Loucy (cell line): ENCODE results near the gene ADAMTS2.

Experiments
- H2AFZ ChIP-seq: fragments of 200-600 bp; sonication (generic); 2 replicates; pipeline ENCODE4 v1.6.0; 2016; ENCODE audit warnings: antibody characterized with exemption, mild to moderate bottlenecking, low read length, moderate library complexity
- H3F3A ChIP-seq: fragments of 200-600 bp; 2 replicates; pipeline ENCODE4 v1.6.0; 2016; ENCODE audit warnings: antibody characterized with exemption, low read depth, mild to moderate bottlenecking
- H3K27me3 ChIP-seq: fragments of 200-600 bp; sonication (generic); 2 replicates; pipeline ENCODE4 v1.6.1; 2014; ENCODE audit warnings: low read length, mild to moderate bottlenecking; ENCODE audit not compliant: insufficient read depth, poor library complexity, severe bottlenecking
- H3K36me3 ChIP-seq: fragments of 200-600 bp; sonication (generic); 2 replicates; pipeline ENCODE4 v1.6.1; 2016; ENCODE audit warnings: low read length; ENCODE audit not compliant: insufficient read depth
- H3K4me1 ChIP-seq: fragments of 200-600 bp; sonication (generic); 2 replicates; pipeline ENCODE4 v1.5.1; 2014; ENCODE audit warnings: low read length, mild to moderate bottlenecking; ENCODE audit not compliant: insufficient read depth, poor library complexity, severe bottlenecking
- H3K4me2 ChIP-seq: fragments of 200-600 bp; sonication (generic); 2 replicates; pipeline ENCODE4 v1.6.0; 2014; ENCODE audit warnings: antibody characterized with exemption, low read length, low read depth, mild to moderate bottlenecking; ENCODE audit not compliant: poor library complexity, severe bottlenecking
- H3K4me3 ChIP-seq: fragments of 200-600 bp; sonication (generic); 2 replicates; pipeline ENCODE4 v1.5.1; 2014; ENCODE audit warnings: low read length, mild to moderate bottlenecking, mixed read lengths; ENCODE audit not compliant: poor library complexity, severe bottlenecking
- H3K79me2 ChIP-seq: fragments of 200-600 bp; sonication (generic); 2 replicates; pipeline ENCODE4 v1.6.1; 2014; ENCODE audit warnings: low read length; ENCODE audit not compliant: insufficient read depth
- H3K9ac ChIP-seq: fragments of 200-600 bp; sonication (generic); 2 replicates; pipeline ENCODE4 v1.6.0; 2014; ENCODE audit warnings: mild to moderate bottlenecking, low read depth, low read length, moderate library complexity; ENCODE audit not compliant: poor library complexity, severe bottlenecking
- H3K9me2 ChIP-seq: fragments of 200-600 bp; sonication (generic); replicated peaks from 2 replicates; pipeline ENCODE4 v1.6.1; 2016; ENCODE audit warnings: low read depth, low read length, mixed read lengths
- H3K9me3 ChIP-seq: fragments of 200-600 bp; sonication (generic); 2 replicates; pipeline ENCODE4 v1.6.1; 2014; ENCODE audit warnings: mild to moderate bottlenecking, antibody characterized with exemption, low read length, low read depth; ENCODE audit not compliant: insufficient read depth
- H4K20me1 ChIP-seq: fragments of 200-600 bp; sonication (generic); 2 replicates; pipeline ENCODE4 v1.6.0; 2014; ENCODE audit warnings: antibody characterized with exemption, low read length, mild to moderate bottlenecking; ENCODE audit not compliant: insufficient read depth, poor library complexity, severe bottlenecking
- EZH2phosphoT487 ChIP-seq: fragments of 200-600 bp; IDR thresholded peaks from 2 replicates; pipeline ENCODE4 v1.6.1; 2018; ENCODE audit warnings: antibody characterized with exemption, mild to moderate bottlenecking, moderate library complexity, borderline replicate concordance
- TF ChIP-seq, protein P1 (sequence below): fragments of 200-600 bp; sonication (generic); conservative IDR thresholded peaks from 2 replicates; pipeline ENCODE4 v1.5.1; 2014; ENCODE audit warnings: mild to moderate bottlenecking, antibody characterized with exemption, low read length

Gene ADAMTS2

DNA sequence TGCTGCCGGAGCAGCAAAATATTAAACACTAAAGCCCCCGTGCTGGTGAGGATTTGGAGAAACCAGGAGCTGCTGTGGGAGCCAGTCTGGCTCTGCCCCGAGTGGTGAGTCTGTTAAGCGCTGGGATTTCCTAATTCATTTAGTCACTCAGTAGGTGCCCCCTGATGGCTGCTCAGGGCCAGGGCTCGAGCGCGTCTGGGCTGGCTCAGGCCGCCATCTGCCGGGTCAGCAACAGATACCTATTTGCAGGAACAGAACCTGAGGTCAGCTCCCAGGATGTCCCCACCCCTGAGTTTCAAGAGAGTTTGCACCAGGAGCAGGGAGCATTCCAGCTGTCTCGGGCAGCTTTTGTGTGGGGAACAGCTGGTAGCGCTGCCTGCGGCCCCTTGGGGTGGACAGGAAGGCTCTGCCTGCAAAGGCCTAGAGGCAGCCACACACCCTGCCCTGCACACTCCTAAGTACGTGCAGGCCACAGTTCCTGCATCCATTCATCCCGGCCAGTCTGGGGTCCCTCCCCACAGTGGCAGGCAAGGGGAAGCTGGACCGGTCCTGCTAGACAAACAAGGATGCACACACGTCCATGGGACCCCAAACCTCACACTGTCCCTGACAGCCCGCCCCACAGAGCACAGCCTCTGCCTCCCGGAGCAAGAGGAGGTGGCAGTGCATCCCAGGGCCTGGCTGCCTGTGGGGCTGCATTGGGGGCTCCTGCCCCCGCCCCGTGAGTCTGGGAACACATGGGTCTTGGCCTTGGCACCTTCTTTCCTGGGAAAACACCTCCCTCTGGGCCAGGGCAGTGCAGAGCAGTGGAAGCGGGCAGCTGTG is 83.7 kb downstream of the ADAMTS2 start:
- no peaks in the 10 kb centered on the region for H3K36me3 ChIP-seq

DNA sequence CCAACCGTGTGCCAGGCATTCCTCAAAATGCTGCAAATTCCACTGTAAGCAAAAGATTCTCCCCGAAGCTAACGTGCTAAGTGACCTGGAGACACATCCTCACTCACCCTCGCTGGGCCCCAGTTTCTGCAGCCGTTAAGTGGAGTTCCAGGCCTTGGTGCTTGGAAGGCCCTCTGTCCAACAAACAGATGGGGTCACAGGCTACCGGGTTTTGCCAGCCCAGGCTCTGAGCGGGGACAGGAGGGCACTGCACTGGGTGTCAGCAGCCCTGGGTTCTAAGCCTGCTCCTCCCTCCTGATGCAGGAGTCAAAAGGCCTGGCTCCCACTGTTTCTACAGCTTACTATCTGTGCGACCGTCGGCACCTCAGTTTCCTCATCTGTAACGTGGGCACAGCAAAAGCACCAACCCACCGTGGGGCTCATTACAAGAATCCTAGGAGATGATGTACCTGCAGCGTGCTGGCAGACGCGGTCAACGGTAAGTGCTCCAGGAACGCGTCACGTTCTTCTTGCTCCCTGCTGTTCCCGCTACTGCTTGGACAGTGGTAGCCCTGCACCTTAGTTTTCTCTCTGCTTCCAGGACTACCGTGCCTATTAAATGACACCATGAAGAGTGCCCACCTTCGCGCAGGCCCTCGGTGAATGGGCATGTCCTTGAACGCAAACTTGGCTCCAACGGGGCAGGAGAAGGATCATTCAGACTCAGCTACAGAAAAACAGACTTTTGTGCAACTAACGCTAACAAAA is 84.8 kb downstream of the ADAMTS2 start:
- no peak overlapping the region for H3K9ac ChIP-seq
- H3K4me3 ChIP-seq = no peak overlapping the region
- no peaks in the 10 kb centered on the region for H3K4me1 ChIP-seq
- no peaks in the 10 kb centered on the region for H3K9me3 ChIP-seq
- no peaks in the 10 kb centered on the region for H3K9me2 ChIP-seq
- H3K27me3 ChIP-seq = no peaks in the 10 kb centered on the region
- H3K79me2 ChIP-seq = no peaks in the 10 kb centered on the region
- no peaks in the 10 kb centered on the region for H4K20me1 ChIP-seq
- no peak overlapping the region for H3K4me2 ChIP-seq
- no peak overlapping the region for H2AFZ ChIP-seq
- TF ChIP-seq, protein P1, sequence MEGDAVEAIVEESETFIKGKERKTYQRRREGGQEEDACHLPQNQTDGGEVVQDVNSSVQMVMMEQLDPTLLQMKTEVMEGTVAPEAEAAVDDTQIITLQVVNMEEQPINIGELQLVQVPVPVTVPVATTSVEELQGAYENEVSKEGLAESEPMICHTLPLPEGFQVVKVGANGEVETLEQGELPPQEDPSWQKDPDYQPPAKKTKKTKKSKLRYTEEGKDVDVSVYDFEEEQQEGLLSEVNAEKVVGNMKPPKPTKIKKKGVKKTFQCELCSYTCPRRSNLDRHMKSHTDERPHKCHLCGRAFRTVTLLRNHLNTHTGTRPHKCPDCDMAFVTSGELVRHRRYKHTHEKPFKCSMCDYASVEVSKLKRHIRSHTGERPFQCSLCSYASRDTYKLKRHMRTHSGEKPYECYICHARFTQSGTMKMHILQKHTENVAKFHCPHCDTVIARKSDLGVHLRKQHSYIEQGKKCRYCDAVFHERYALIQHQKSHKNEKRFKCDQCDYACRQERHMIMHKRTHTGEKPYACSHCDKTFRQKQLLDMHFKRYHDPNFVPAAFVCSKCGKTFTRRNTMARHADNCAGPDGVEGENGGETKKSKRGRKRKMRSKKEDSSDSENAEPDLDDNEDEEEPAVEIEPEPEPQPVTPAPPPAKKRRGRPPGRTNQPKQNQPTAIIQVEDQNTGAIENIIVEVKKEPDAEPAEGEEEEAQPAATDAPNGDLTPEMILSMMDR = no peak
- TF ChIP-seq EZH2phosphoT487 = no peak
- H3K36me3 ChIP-seq = no peaks in the 10 kb centered on the region
- H3F3A ChIP-seq = no peaks in the 10 kb centered on the region

More for the DNA sequence above, 83.7 kb downstream of the ADAMTS2 start:
- Histone ChIP-seq H3K9ac (no peak overlapping the region), H3K4me3 (no peak overlapping the region), H3K79me2 (no peaks in the 10 kb centered on the region), H3K4me1 (no peaks in the 10 kb centered on the region), H3K9me3 (no peaks in the 10 kb centered on the region), H3K9me2 (no peaks in the 10 kb centered on the region), H3F3A (no peaks in the 10 kb centered on the region), H3K27me3 (no peaks in the 10 kb centered on the region), H4K20me1 (no peaks in the 10 kb centered on the region), H2AFZ (no peak overlapping the region), H3K4me2 (no peak overlapping the region)
- TF ChIP-seq, protein P1 = no peak
- no peak for TF ChIP-seq EZH2phosphoT487

DNA sequence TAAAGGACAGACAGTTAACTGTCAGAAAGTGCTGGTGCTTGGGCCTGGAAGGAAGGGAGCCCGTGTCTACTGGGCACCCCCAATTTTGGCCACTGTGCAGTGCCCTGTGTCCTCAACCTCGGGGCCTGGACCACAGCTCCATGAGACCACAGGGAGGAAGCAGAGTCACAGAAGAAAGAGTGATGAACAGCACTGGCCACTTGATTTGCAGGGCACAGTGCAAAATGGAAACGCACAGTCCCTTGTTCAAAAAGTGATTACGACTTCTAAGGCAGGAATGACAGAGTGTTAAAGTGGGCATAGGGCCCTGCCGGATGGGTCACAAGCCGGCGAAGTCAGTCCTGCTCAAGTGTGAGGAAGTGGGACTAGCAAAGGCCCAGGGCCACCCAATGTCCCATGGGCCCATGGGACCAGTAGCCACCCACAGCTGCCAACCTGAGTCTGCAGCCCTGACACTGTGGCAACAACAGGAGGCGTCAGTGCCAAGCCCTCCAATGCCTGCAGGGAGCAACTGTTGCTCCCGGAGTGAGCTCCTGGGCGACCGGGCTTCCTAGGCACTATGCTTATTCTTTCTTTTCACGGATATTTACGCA is 85.4 kb downstream of the ADAMTS2 start:
- H3K4me1 ChIP-seq = no peaks in the 10 kb centered on the region
- no peaks in the 10 kb centered on the region for H3K36me3 ChIP-seq
- H3K9me2 ChIP-seq = no peaks in the 10 kb centered on the region
- TF ChIP-seq EZH2phosphoT487 = no peak
- no peak overlapping the region for H3K4me3 ChIP-seq
- H4K20me1 ChIP-seq = no peaks in the 10 kb centered on the region
- H3K9me3 ChIP-seq = no peaks in the 10 kb centered on the region
- no peaks in the 10 kb centered on the region for H3K27me3 ChIP-seq
- H3K79me2 ChIP-seq = no peaks in the 10 kb centered on the region
- no peak overlapping the region for H2AFZ ChIP-seq
- no peaks in the 10 kb centered on the region for H3F3A ChIP-seq
- no peak overlapping the region for H3K4me2 ChIP-seq
- H3K9ac ChIP-seq = no peak overlapping the region
